Spleen (tissue), 7 donors: ENCODE measurements around the gene FAT1.

ENCODE experiments used
- POLR2A ChIP-seq, 3 donors: fragments of 450-650 bp; IDR thresholded peaks; one replicate each; pipeline ENCODE4 v1.5.1; 2017; ENCODE audit warnings: antibody characterized with exemption in 3 of 3, mild to moderate bottlenecking in 1 of 3
- POLR2AphosphoS5 ChIP-seq, 3 donors: sonication (generic); formaldehyde crosslinking; IDR thresholded peaks; one replicate each; pipeline ENCODE4 v1.5.1; 2017; ENCODE audit warnings: antibody characterized with exemption in 3 of 3
- TF ChIP-seq, protein P1 (sequence below), 11 experiments: fragments of 200-600 bp in 7 of 11; fragments of 450-650 bp in 4 of 11; sonication (generic) in 4 of 11; IDR thresholded peaks in 8 of 11; conservative IDR thresholded peaks in 3 of 11; 1 replicate in 7 of 11; 2 replicates in 4 of 11; pipeline versions ENCODE4 v1.4.0 to v1.8.0; 2016 to 2021; ENCODE audit warnings: antibody characterized with exemption in 11 of 11, inconsistent platforms in 4 of 11, mild to moderate bottlenecking in 1 of 11
- donor health status: DM: no; HTN: no; CAD: no; lungs with moderate emphysema.
- donor health status: DM: no; HTN: no; CAD: no.
- donor health status: DM: no; HTN: no; CAD: no.

DNA sequence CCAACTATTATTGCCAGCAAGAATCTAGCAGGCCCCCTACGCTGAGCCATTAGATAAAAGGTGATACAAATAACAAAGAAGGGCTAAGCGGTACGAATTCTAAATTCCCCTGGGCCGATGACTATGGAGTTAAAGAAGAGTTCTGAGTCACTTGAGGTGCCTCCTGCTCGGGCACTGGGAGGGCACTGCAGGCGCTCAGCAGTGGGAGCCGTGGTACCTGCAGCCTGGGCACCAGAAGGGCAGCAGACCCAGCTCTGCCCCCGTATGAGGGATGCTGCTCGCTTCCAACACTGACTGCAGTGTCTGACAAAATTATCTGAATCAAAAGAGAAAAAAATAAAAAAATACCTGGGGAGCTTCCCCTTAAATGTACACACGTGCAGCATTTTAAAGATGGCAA, 124.2 kb downstream of the FAT1 start:
- TF ChIP-seq, protein P1, sequence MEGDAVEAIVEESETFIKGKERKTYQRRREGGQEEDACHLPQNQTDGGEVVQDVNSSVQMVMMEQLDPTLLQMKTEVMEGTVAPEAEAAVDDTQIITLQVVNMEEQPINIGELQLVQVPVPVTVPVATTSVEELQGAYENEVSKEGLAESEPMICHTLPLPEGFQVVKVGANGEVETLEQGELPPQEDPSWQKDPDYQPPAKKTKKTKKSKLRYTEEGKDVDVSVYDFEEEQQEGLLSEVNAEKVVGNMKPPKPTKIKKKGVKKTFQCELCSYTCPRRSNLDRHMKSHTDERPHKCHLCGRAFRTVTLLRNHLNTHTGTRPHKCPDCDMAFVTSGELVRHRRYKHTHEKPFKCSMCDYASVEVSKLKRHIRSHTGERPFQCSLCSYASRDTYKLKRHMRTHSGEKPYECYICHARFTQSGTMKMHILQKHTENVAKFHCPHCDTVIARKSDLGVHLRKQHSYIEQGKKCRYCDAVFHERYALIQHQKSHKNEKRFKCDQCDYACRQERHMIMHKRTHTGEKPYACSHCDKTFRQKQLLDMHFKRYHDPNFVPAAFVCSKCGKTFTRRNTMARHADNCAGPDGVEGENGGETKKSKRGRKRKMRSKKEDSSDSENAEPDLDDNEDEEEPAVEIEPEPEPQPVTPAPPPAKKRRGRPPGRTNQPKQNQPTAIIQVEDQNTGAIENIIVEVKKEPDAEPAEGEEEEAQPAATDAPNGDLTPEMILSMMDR (IDR thresholded peaks at IDR 0.05 in 8 of 11, conservative IDR thresholded peaks at IDR 0.05 in 3 of 11), result no peak
- TF ChIP-seq POLR2A (IDR thresholded peaks at IDR 0.05) (no peak), POLR2AphosphoS5 (IDR thresholded peaks at IDR 0.05) (no peak)
